GM19240 (cell line): ENCODE results near the gene EGFR.

Experiments
- DNase-seq: peaks from one replicate; pipeline ENCODE4 v3.0.0; 2011; ENCODE audit warnings: low spot score; ENCODE audit not compliant: insufficient read length

EGFR gene

GRCh38 chr7:55099821-55100543 is 81.2 kb downstream of the EGFR start:
- no peak for DNase-seq

- DNase-seq: no peak
These were observed 81.9 kb downstream of the EGFR start for GRCh38 chr7:55100544-55101327.

GRCh38 chr7:55101359-55101758 is 82.5 kb downstream of the EGFR start:
- no peak for DNase-seq

- DNase-seq: no peak
These were observed 85.3 kb downstream of the EGFR start for GRCh38 chr7:55104123-55104522.

GRCh38 chr7:55104712-55105433 is 86.1 kb downstream of the EGFR start:
- DNase-seq: no peak

GRCh38 chr7:55105952-55106351 is 87.1 kb downstream of the EGFR start:
- no peak for DNase-seq

GRCh38 chr7:55107946-55108345 is 89.1 kb downstream of the EGFR start:
- no peak for DNase-seq

- no peak for DNase-seq
These were observed 89.6 kb downstream of the EGFR start for GRCh38 chr7:55108401-55108800.

- DNase-seq: no peak
These were observed 90.0 kb downstream of the EGFR start for GRCh38 chr7:55108818-55109217.

- DNase-seq: no peak
These were observed 90.8 kb downstream of the EGFR start for GRCh38 chr7:55109404-55110167.

- no peak for DNase-seq
These were observed 91.6 kb downstream of the EGFR start for GRCh38 chr7:55110282-55110992.

- DNase-seq: no peak
These were observed 92.2 kb downstream of the EGFR start for GRCh38 chr7:55110993-55111361.

GRCh38 chr7:55112056-55112455 is 93.2 kb downstream of the EGFR start:
- no peak for DNase-seq

- no peak for DNase-seq
These were observed 95.1 kb downstream of the EGFR start for GRCh38 chr7:55113760-55114540.

GRCh38 chr7:55117286-55117685 is 98.5 kb downstream of the EGFR start:
- DNase-seq: no peak

GRCh38 chr7:55118426-55118825 is 99.6 kb downstream of the EGFR start:
- DNase-seq: no peak

GRCh38 chr7:55119571-55119970 is 100.8 kb downstream of the EGFR start:
- DNase-seq: no peak

- no peak for DNase-seq
These were observed 101.3 kb downstream of the EGFR start for GRCh38 chr7:55120074-55120473.

GRCh38 chr7:55120501-55121198 is 101.8 kb downstream of the EGFR start:
- DNase-seq: no peak
